Thymus (tissue), 14 donors: ENCODE results near the gene BNIP1. TPM values are rescaled to one million over a fixed set of nuclear protein-coding genes. Genes with fewer than 3 reads are reported as not detected.
A peak's percentile ranks its signal among the peaks of the same experiment; 100 is the strongest.

Experiments
- DNase-seq, 9 donors: peaks; one replicate each; pipeline ENCODE4 v3.0.0-alpha.2; 2013; ENCODE audit warnings: low spot score in 9 of 9, low read depth in 6 of 9, missing footprints in 1 of 9
- H3K27ac ChIP-seq, 2 donors: one replicate each; pipeline ENCODE4 v1.5.1; 2013; ENCODE audit warnings: control low read depth in 1 of 2, low read depth in 1 of 2, low read length in 1 of 2, mild to moderate bottlenecking in 1 of 2, moderate library complexity in 1 of 2
- H3K27me3 ChIP-seq, 2 donors: one replicate each; pipeline ENCODE4 v1.5.1; 2013; ENCODE audit warnings: low read length in 1 of 2; ENCODE audit not compliant: control insufficient read depth in 2 of 2, insufficient read depth in 1 of 2
- H3K36me3 ChIP-seq, 2 donors: one replicate each; pipeline ENCODE4 v1.5.1; 2013; ENCODE audit warnings: low read length in 1 of 2, mild to moderate bottlenecking in 1 of 2, moderate library complexity in 1 of 2; ENCODE audit not compliant: control insufficient read depth in 2 of 2, insufficient read depth in 2 of 2
- H3K4me1 ChIP-seq, 2 donors: one replicate each; pipeline ENCODE4 v1.5.1; 2013; ENCODE audit warnings: low read length in 2 of 2; ENCODE audit not compliant: control insufficient read depth in 2 of 2, insufficient read depth in 2 of 2
- H3K4me3 ChIP-seq, 2 donors: one replicate each; pipeline ENCODE4 v1.5.1; 2013; ENCODE audit warnings: low read length in 2 of 2, control low read depth in 1 of 2, mild to moderate bottlenecking in 1 of 2
- H3K9me3 ChIP-seq, 2 donors: one replicate each; pipeline ENCODE4 v1.5.1; 2013; ENCODE audit warnings: low read length in 1 of 2, mild to moderate bottlenecking in 1 of 2; ENCODE audit not compliant: control insufficient read depth in 2 of 2, insufficient read depth in 1 of 2
- WGBS: extraction: QIAGEN DNeasy Blood & Tissue Kit; methylation state at CpG from one replicate; pipeline ENCODE4 v1.1.7; 2013; 5-methylcytosine and 5-hydroxymethylcytosine counted together
- long read RNA-seq, 10 donors: transcript quantifications; one replicate each; lab custom pipeline, GENCODE V29; 2026
- polyA plus RNA-seq: library from polyadenylated mRNA; stranded (reverse); fragments of 200-250 nt; gene quantifications from one replicate; pipeline ENCODE4 v1.2.3, GENCODE V29; 2013
- total RNA-seq: library from RNA; stranded (reverse); fragments of 120-200 nt; gene quantifications from one replicate; pipeline ENCODE4 v1.2.4, GENCODE V29; 2013
- donor health status: healthy.

The BNIP1 gene, protein sequence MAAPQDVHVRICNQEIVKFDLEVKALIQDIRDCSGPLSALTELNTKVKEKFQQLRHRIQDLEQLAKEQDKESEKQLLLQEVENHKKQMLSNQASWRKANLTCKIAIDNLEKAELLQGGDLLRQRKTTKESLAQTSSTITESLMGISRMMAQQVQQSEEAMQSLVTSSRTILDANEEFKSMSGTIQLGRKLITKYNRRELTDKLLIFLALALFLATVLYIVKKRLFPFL
- total RNA-seq: 17.7 TPM
- 12.2 TPM for polyA plus RNA-seq
- long read RNA-seq, donor 1: 0 reads
- long read RNA-seq, donor 2: 0 reads
- long read RNA-seq, donor 3, transcript BNIP1-202 (6 exons, 1,184 nt): major isoform, 27 of 29 reads
- long read RNA-seq, donor 3, partial matches to known transcripts: 0 of 29 reads
- long read RNA-seq, donor 3, other reads (novel, unspliced or antisense): 0 of 29 reads
- long read RNA-seq, donor 4, transcript BNIP1-202 (6 exons, 1,184 nt): major isoform, 7 of 8 reads
- long read RNA-seq, donor 4, partial matches to known transcripts: 0 of 8 reads
- long read RNA-seq, donor 4, other reads (novel, unspliced or antisense): 0 of 8 reads
- long read RNA-seq, donor 5, transcript BNIP1-202 (6 exons, 1,184 nt): major isoform, 12 of 14 reads
- long read RNA-seq, donor 5, partial matches to known transcripts: 0 of 14 reads
- long read RNA-seq, donor 5, other reads (novel, unspliced or antisense): 0 of 14 reads
- long read RNA-seq, donor 6, transcript BNIP1-202 (6 exons, 1,184 nt): major isoform, 14 of 16 reads
- long read RNA-seq, donor 6, partial matches to known transcripts: 0 of 16 reads
- long read RNA-seq, donor 6, other reads (novel, unspliced or antisense): 0 of 16 reads
- long read RNA-seq, donor 7, transcript BNIP1-202 (6 exons, 1,184 nt): major isoform, 12 of 13 reads
- long read RNA-seq, donor 7, partial matches to known transcripts: 0 of 13 reads
- long read RNA-seq, donor 7, other reads (novel, unspliced or antisense): 0 of 13 reads
- long read RNA-seq, donor 8, transcript BNIP1-202 (6 exons, 1,184 nt): major isoform, 5 of 6 reads
- long read RNA-seq, donor 8, partial matches to known transcripts: 0 of 6 reads
- long read RNA-seq, donor 8, other reads (novel, unspliced or antisense): 0 of 6 reads
- long read RNA-seq, donor 9, partial matches to known transcripts: 0 of 6 reads
- long read RNA-seq, donor 9, other reads (novel, unspliced or antisense): 0 of 6 reads
- long read RNA-seq, donor 10, partial matches to known transcripts: 0 of 4 reads
- long read RNA-seq, donor 10, other reads (novel, unspliced or antisense): 0 of 4 reads

DNA sequence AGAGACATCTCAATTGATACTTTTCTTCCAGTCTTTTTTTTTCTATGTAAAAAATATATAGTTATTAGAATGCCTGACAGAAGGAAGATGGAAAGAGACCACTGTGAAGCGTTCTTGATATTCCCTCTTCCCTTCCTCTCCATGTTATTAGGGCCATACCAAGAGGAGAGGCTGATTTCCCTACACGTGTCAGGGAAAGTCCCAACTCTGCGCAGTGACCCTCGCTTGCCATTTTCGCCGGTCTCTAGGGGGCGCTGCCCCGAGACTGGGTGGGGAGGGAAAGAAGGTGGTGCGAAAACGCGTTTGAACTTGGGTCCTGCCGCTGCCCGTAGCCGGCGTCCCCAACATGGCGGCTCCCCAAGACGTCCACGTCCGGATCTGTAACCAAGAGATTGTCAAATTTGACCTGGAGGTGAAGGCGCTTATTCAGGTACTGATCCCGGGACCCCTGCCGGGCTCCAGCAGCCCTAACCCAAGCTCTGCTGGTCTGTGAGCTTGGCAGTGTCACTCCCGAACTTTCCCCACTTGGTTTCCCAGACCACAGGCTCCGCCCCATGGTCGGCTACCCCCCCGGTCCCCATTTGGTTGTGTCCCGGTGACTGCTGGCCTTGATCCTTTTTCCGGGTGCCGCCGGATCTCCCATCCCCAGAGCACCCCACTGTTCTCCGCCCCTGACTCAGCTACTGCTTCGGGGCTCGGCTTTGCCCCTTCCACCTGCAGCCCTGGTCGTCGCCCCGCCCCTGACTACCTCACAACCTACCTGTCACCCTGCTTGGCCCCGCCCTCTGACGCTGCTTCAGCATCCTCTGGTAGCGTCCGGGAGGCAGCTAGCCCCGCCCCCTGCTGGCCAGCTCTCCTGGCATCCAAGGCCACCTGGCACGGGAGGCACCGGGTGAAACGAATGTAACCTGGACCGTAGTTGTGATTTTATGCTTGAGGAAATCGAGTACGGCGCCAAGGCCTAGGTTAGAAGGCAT is at the start of gene BNIP1:
TSS of gene BNIP1 (plus strand) at position 332 of the 977 bp plus-strand sequence. CDS start at position 347, 15 bp downstream.
- Histone ChIP-seq H3K4me3 (peak within 1 kb of the TSS; percentile 85 to 91), H3K36me3 (peaks cover 3 to 12% of the 10 kb centered on the region in 2 donors), H3K27me3 (no peaks in the 10 kb centered on the region), H3K9me3 (no peaks in the 10 kb centered on the region), H3K4me1 (peaks cover 4 to 6% of the 10 kb centered on the region in 2 donors), H3K27ac (peak within 1 kb of the TSS; percentile 87 to 96)
- peak; percentile 85 to 98 (median 94) for DNase-seq
- 2% methylated on average over 48 of the region's 48 CpGs for WGBS

DNA sequence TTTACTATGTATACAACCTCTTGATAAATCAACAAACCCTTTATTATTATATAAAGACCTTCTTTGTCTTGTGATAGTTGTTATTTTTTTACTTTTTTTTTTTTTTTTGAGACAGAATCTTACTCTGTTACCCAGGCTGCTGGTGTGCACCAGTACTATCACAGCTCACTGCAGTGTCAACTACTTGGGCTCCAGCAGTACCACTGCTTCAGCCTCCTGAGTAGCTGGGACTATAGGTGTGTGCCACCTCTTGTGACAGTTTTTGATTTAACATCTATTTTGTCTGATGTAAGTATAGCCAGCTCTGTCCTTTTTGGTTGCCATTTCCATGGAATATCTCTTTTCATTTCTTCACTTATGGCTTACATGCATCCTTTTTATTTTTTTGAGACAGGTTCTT is 45.5 kb upstream of the BNIP1 start:
- no peaks in the 10 kb centered on the region for H3K4me1 ChIP-seq
- H3K36me3 ChIP-seq: peaks cover 2 to 4% of the 10 kb centered on the region in 2 donors
- no peaks in the 10 kb centered on the region for H3K27me3 ChIP-seq
- no peak for DNase-seq
- peaks cover 0 to 9% of the 10 kb centered on the region in 2 donors for H3K9me3 ChIP-seq
- H3K27ac ChIP-seq: no peak overlapping the region
- no peak overlapping the region for H3K4me3 ChIP-seq

- Histone ChIP-seq H3K9me3 (peaks cover 0 to 9% of the 10 kb centered on the region in 2 donors), H3K36me3 (peaks cover 2 to 4% of the 10 kb centered on the region in 2 donors), H3K27me3 (no peaks in the 10 kb centered on the region), H3K4me1 (no peaks in the 10 kb centered on the region), H3K27ac (no peak overlapping the region), H3K4me3 (no peak overlapping the region)
- WGBS: 52% methylated on average over 1 of the region's 1 CpG
- peak in 1 of 9 donors; percentile 28 for DNase-seq
Measured at GRCh38 chr5:173099461-173099860, 44.9 kb upstream of the BNIP1 start.

- 97% methylated on average over 2 of the region's 2 CpGs for WGBS
Measured at GRCh38 chr5:173101245-173101644, 43.1 kb upstream of the BNIP1 start.

DNA sequence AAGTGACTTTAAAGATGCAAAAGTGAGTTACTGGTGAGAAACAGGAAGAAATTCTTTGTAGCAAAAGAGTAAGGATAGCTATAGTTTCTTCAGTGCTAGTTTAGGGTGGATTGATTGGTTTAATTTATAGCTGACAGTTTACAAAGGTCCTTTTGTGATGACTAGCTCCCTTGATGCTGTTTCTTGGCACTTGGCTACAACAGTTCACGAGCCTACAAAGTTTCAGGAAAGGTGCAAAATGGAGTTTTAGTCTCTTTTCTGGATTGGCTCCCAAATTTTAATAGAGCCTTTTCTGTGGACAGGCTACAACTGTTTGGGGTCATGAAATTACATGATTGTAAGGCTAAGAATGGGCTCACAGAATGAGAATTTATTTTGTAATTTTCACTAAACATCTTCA is 40.9 kb upstream of the BNIP1 start:
- Histone ChIP-seq H3K4me3 (no peak overlapping the region), H3K9me3 (peaks cover 0 to 9% of the 10 kb centered on the region in 2 donors), H3K4me1 (no peaks in the 10 kb centered on the region), H3K36me3 (peaks cover 2 to 4% of the 10 kb centered on the region in 2 donors), H3K27me3 (no peaks in the 10 kb centered on the region), H3K27ac (no peak overlapping the region)
- no peak for DNase-seq
- WGBS: 98% methylated on average over 1 of the region's 1 CpG

More at GRCh38 chr5:173101245-173101644, 43.1 kb upstream of the BNIP1 start:
- Histone ChIP-seq H3K36me3 (peaks cover 2 to 4% of the 10 kb centered on the region in 2 donors), H3K27me3 (no peaks in the 10 kb centered on the region), H3K9me3 (peaks cover 0 to 9% of the 10 kb centered on the region in 2 donors), H3K4me3 (no peak overlapping the region), H3K4me1 (no peaks in the 10 kb centered on the region), H3K27ac (no peak overlapping the region)
- DNase-seq: no peak

GRCh38 chr5:173108914-173109313 is 35.4 kb upstream of the BNIP1 start:
- no peak overlapping the region for H3K4me3 ChIP-seq
- no peaks in the 10 kb centered on the region for H3K4me1 ChIP-seq
- H3K27ac ChIP-seq: no peak overlapping the region
- H3K27me3 ChIP-seq: no peaks in the 10 kb centered on the region
- no peaks in the 10 kb centered on the region for H3K9me3 ChIP-seq
- DNase-seq: no peak
- 73% methylated on average over 3 of the region's 3 CpGs for WGBS
- H3K36me3 ChIP-seq: peaks cover 18 to 39% of the 10 kb centered on the region in 2 donors

DNA sequence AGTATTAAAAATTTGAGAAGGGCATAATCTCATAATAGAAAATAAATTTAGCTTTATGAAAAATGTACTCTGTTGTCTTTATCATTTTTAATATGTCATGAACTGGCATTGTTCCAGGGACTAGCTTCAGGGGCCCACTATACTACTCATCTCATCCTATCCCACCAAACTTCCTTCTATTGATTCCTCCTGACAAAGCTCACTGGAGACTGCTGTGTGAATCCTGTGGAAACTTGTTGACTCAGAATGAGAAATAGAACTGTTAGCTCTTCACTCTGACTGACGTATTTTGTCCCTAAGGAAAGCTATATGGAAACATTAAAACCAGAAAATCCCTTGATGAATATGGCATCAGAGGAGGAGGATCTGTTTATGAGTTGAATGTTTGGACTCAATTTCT is 29.8 kb upstream of the BNIP1 start:
- no peak for DNase-seq
- Histone ChIP-seq H3K4me3 (no peak overlapping the region), H3K27ac (no peak overlapping the region), H3K36me3 (peaks cover 22 to 39% of the 10 kb centered on the region in 2 donors), H3K4me1 (no peaks in the 10 kb centered on the region), H3K27me3 (no peaks in the 10 kb centered on the region), H3K9me3 (no peaks in the 10 kb centered on the region)
- WGBS: 99% methylated on average over 1 of the region's 1 CpG

GRCh38 chr5:173119719-173120118 is 24.6 kb upstream of the BNIP1 start:
- H3K27me3 ChIP-seq: no peaks in the 10 kb centered on the region
- 97% methylated on average over 1 of the region's 1 CpG for WGBS
- H3K4me3 ChIP-seq: no peak overlapping the region
- H3K9me3 ChIP-seq: no peaks in the 10 kb centered on the region
- no peaks in the 10 kb centered on the region for H3K4me1 ChIP-seq
- DNase-seq: no peak
- no peak overlapping the region for H3K27ac ChIP-seq
- H3K36me3 ChIP-seq: peaks cover 7 to 13% of the 10 kb centered on the region in 2 donors
